HepG2 (cell line): ENCODE data around the gene ZNF814. TPM values are rescaled to one million over a fixed set of nuclear protein-coding genes. Genes with fewer than 3 reads are reported as not detected.

Experiments
- GABPB1 ChIP-seq: IDR thresholded peaks from 2 replicates; pipeline ENCODE4 v1.6.1; 2016; ENCODE audit warnings: mild to moderate bottlenecking, missing genetic modification reagents, moderate library complexity, missing compliant biosample characterization
- HCFC1 ChIP-seq: fragments of 150-350 bp; IDR thresholded peaks from 2 replicates; pipeline ENCODE4 v1.6.1; 2014; ENCODE audit warnings: low read depth, low read length
- KLF13 ChIP-seq: sonication (generic); formaldehyde crosslinking; IDR thresholded peaks from 2 replicates; pipeline ENCODE4 v1.4.0; 2020; ENCODE audit warnings: mild to moderate bottlenecking, missing genetic modification reagents
- KMT2A ChIP-seq: sonication (generic); formaldehyde crosslinking; IDR thresholded peaks from 2 replicates; pipeline ENCODE4 v1.4.0; 2020; ENCODE audit warnings: missing genetic modification reagents
- MED8 ChIP-seq: sonication (generic); formaldehyde crosslinking; IDR thresholded peaks from 2 replicates; pipeline ENCODE4 v1.8.1; 2023; ENCODE audit warnings: mild to moderate bottlenecking, missing genetic modification reagents; ENCODE audit not compliant: insufficient replicate concordance
- MYC ChIP-seq: sonication (generic); formaldehyde crosslinking; IDR thresholded peaks from 2 replicates; pipeline ENCODE4 v1.9.0; 2021; ENCODE audit warnings: missing genetic modification reagents, borderline replicate concordance
- NONO ChIP-seq, 2 experiments: fragments of 450-650 bp in 1 of 2; sonication (generic) in 1 of 2; formaldehyde crosslinking in 1 of 2; IDR thresholded peaks in 1 of 2; conservative IDR thresholded peaks in 1 of 2; 2 replicates each; pipeline versions ENCODE4 v1.6.1 to v1.8.0; 2017 to 2022; ENCODE audit warnings: mild to moderate bottlenecking in 1 of 2, missing genetic modification reagents in 1 of 2, moderate library complexity in 1 of 2
- NRL ChIP-seq: sonication (generic); formaldehyde crosslinking; IDR thresholded peaks from 2 replicates; pipeline ENCODE4 v1.5.0; 2020; ENCODE audit warnings: missing genetic modification reagents, mild to moderate bottlenecking, moderate library complexity, borderline replicate concordance
- SPEN ChIP-seq: sonication (generic); formaldehyde crosslinking; IDR thresholded peaks from 2 replicates; pipeline ENCODE4 v1.5.1; 2020; ENCODE audit warnings: low read depth, mild to moderate bottlenecking, missing genetic modification reagents
- ZBTB33 ChIP-seq: sonication (generic); formaldehyde crosslinking; IDR thresholded peaks from 2 replicates; pipeline ENCODE4 v1.4.0; 2020; ENCODE audit warnings: missing genetic modification reagents
- ZFX ChIP-seq: sonication (generic); formaldehyde crosslinking; IDR thresholded peaks from 2 replicates; pipeline ENCODE4 v1.4.0; 2020; ENCODE audit warnings: mild to moderate bottlenecking, low read depth, missing genetic modification reagents, moderate library complexity
- ZNF260 ChIP-seq: sonication (generic); formaldehyde crosslinking; IDR thresholded peaks from 2 replicates; pipeline ENCODE4 v1.4.0; 2020; ENCODE audit warnings: missing genetic modification reagents, low read depth, mild to moderate bottlenecking, borderline replicate concordance
- ZNF264 ChIP-seq: sonication (generic); formaldehyde crosslinking; IDR thresholded peaks from 2 replicates; pipeline ENCODE4 v1.4.0; 2020; ENCODE audit warnings: missing genetic modification reagents
- ZNF343 ChIP-seq: sonication (generic); formaldehyde crosslinking; IDR thresholded peaks from 2 replicates; pipeline ENCODE4 v1.4.0; 2020; ENCODE audit warnings: mild to moderate bottlenecking, missing genetic modification reagents
- ZNF350 ChIP-seq: sonication (generic); formaldehyde crosslinking; IDR thresholded peaks from 2 replicates; pipeline ENCODE4 v1.4.0; 2020; ENCODE audit warnings: mild to moderate bottlenecking, low read depth, missing genetic modification reagents, borderline replicate concordance
- ZNF430 ChIP-seq: sonication (generic); formaldehyde crosslinking; IDR thresholded peaks from 2 replicates; pipeline ENCODE4 v1.9.0; 2021; ENCODE audit warnings: mild to moderate bottlenecking, missing genetic modification reagents
- ZNF580 ChIP-seq: IDR thresholded peaks from 2 replicates; pipeline ENCODE4 v1.6.1; 2016; ENCODE audit warnings: low read depth, borderline replicate concordance
- ZNF598 ChIP-seq: sonication (generic); formaldehyde crosslinking; IDR thresholded peaks from 2 replicates; pipeline ENCODE4 v1.5.1; 2020; ENCODE audit warnings: mild to moderate bottlenecking, missing genetic modification reagents, borderline replicate concordance
- ZSCAN25 ChIP-seq: sonication (generic); formaldehyde crosslinking; IDR thresholded peaks from 2 replicates; pipeline ENCODE4 v1.8.0; 2022; ENCODE audit warnings: mild to moderate bottlenecking, missing genetic modification reagents
- polyA plus RNA-seq, 8 experiments: library from polyadenylated mRNA; depleted of rRNA in 3 of 8; stranded (reverse) in 7 of 8; unstranded in 1 of 8; fragments of >200 nt; fragmentation: Illumina TruSeq in 4 of 8; extraction: Trizol in 4 of 8; gene quantifications; 2 replicates each; pipeline versions ENCODE4 v1.2.1 to v1.2.3, GENCODE V29; 2011 to 2016; ENCODE audit warnings: low read depth in 4 of 8, missing spikeins in 1 of 8, mixed read lengths in 1 of 8; ENCODE audit not compliant: insufficient read depth in 1 of 8
- total RNA-seq, 5 experiments: library from RNA; depleted of rRNA; stranded (reverse); fragments of >200 nt; fragmentation: Illumina TruSeq; extraction: Trizol; gene quantifications; 2 replicates each; pipeline ENCODE4 v1.2.3, GENCODE V29; 2016; ENCODE audit warnings: low read depth in 1 of 5
- TF ChIP-seq, protein P1 (sequence below): sonication (generic); formaldehyde crosslinking; IDR thresholded peaks from 2 replicates; pipeline ENCODE4 v1.8.1; 2022; ENCODE audit warnings: mild to moderate bottlenecking, missing genetic modification reagents
- TF ChIP-seq, protein P2 (sequence below): sonication (generic); formaldehyde crosslinking; IDR thresholded peaks from 2 replicates; pipeline ENCODE4 v1.5.1; 2020; ENCODE audit warnings: mild to moderate bottlenecking, missing genetic modification reagents, borderline replicate concordance
- TF ChIP-seq, protein P3 (sequence below): sonication (generic); formaldehyde crosslinking; conservative IDR thresholded peaks from 2 replicates; pipeline ENCODE4 v1.8.0; 2022; ENCODE audit warnings: mild to moderate bottlenecking, moderate library complexity, missing genetic modification reagents

The ZNF814 gene
- total and polyA plus RNA-seq, 2 of the 13 experiments (the other 11 are each of a cell fraction or from before 2014, with no cell fraction given), result 2.5 to 3.4 TPM

DNA sequence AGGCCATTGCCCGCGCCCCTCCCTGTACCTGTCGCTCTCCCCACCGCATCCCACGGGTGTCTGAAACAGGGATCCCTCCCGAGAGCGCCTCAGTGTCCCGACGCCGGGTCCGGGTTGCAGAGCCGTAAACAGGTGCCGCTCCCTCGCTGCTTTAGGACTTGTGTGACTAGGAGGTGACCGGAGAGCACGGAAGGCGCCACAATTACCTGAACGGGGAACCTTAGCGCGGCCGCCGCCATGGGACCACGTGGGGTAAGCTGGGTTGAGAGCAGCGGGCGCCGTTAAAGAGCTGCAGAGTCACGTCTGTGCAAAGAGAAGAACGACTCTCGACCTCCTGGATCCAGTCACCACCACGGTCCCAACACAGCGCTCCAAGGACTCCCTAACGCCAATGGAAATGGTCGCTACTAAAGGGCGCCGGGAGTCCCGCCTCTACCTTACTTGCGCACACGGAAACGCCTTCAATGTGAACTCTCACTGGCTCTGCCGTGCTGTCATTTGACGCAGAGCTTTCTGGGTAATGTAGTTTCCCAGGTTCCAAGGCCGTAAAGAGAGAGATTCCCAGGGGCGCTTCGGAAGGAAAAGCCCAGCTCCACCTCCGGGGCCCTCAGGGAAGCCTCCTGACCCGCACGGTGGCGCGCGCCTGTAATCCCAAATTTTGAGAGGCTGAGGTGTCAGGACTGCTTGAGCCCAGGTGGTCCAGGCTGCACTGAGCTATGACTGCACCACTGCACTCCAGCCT is 74.2 kb downstream of the ZNF814 start, which contains the start of gene ZNF552 (continued):
- peak; percentile 49; the same call in 1 of the 2 replicates for TF ChIP-seq SPEN (CRISPR knock-in tag)
- peak; percentile 53; the same call in 1 of the 2 replicates for TF ChIP-seq KMT2A (CRISPR knock-in tag)
- peak; percentile 69; the same call in 1 of the 2 replicates for TF ChIP-seq ZNF350 (CRISPR knock-in tag)
- no peak for TF ChIP-seq NONO (IDR thresholded peaks at IDR 0.05)
- no peak for TF ChIP-seq NONO (CRISPR knock-in tag; conservative IDR thresholded peaks at IDR 0.05)
- no peak for TF ChIP-seq KLF13 (CRISPR knock-in tag)
- peak; percentile 77; the same call in 1 of the 2 replicates for TF ChIP-seq ZNF343
- TF ChIP-seq ZNF430 (CRISPR knock-in tag), result no peak
- no peak for TF ChIP-seq ZBTB33 (CRISPR knock-in tag)
- TF ChIP-seq ZNF580, result peak; percentile 39; the same call in 1 of the 2 replicates
- TF ChIP-seq, protein P1, sequence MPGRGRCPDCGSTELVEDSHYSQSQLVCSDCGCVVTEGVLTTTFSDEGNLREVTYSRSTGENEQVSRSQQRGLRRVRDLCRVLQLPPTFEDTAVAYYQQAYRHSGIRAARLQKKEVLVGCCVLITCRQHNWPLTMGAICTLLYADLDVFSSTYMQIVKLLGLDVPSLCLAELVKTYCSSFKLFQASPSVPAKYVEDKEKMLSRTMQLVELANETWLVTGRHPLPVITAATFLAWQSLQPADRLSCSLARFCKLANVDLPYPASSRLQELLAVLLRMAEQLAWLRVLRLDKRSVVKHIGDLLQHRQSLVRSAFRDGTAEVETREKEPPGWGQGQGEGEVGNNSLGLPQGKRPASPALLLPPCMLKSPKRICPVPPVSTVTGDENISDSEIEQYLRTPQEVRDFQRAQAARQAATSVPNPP, result no peak
- peak; percentile 73; the same call in 1 of the 2 replicates for TF ChIP-seq NRL (CRISPR knock-in tag)
- TF ChIP-seq, protein P2, sequence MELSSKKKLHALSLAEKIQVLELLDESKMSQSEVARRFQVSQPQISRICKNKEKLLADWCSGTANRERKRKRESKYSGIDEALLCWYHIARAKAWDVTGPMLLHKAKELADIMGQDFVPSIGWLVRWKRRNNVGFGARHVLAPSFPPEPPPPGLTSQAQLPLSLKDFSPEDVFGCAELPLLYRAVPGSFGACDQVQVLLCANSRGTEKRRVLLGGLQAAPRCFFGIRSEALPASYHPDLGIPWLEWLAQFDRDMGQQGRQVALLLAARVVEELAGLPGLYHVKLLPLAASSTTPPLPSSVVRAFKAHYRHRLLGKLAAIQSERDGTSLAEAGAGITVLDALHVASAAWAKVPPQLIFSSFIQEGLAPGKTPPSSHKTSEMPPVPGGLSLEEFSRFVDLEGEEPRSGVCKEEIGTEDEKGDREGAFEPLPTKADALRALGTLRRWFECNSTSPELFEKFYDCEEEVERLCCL (CRISPR knock-in tag), result no peak
- TF ChIP-seq HCFC1, result peak; percentile 93
- TF ChIP-seq ZNF260 (CRISPR knock-in tag), result no peak
- peak; percentile 43; the same call in 1 of the 2 replicates for TF ChIP-seq MYC (CRISPR knock-in tag)
- peak; percentile 39 for TF ChIP-seq ZFX (CRISPR knock-in tag)
- 0 out of 2 replicates have a peak, but pooled peaks have one; percentile 12 for TF ChIP-seq ZSCAN25 (CRISPR knock-in tag)
- 0 out of 2 replicates have a peak, but pooled peaks have one; percentile 18 for TF ChIP-seq ZNF264
- no peak for TF ChIP-seq ZNF598 (CRISPR knock-in tag)
- TF ChIP-seq, protein P3, sequence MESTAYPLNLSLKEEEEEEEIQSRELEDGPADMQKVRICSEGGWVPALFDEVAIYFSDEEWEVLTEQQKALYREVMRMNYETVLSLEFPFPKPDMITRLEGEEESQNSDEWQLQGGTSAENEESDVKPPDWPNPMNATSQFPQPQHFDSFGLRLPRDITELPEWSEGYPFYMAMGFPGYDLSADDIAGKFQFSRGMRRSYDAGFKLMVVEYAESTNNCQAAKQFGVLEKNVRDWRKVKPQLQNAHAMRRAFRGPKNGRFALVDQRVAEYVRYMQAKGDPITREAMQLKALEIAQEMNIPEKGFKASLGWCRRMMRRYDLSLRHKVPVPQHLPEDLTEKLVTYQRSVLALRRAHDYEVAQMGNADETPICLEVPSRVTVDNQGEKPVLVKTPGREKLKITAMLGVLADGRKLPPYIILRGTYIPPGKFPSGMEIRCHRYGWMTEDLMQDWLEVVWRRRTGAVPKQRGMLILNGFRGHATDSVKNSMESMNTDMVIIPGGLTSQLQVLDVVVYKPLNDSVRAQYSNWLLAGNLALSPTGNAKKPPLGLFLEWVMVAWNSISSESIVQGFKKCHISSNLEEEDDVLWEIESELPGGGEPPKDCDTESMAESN, result no peak
- peak; percentile 93 for TF ChIP-seq GABPB1 (CRISPR knock-in tag)
- TF ChIP-seq MED8 (CRISPR knock-in tag), result no peak
